Colon (tissue), 2 donors: ENCODE results near the gene CYP4B1.

Experiments used
- FAIRE-seq: peaks from 2 replicates; lab custom pipeline; 2012; peaks lifted over from hg19 to GRCh38; lab: Jason Lieb, UNC
- donor health status: control.
- donor health status: control.

CYP4B1 gene

DNA sequence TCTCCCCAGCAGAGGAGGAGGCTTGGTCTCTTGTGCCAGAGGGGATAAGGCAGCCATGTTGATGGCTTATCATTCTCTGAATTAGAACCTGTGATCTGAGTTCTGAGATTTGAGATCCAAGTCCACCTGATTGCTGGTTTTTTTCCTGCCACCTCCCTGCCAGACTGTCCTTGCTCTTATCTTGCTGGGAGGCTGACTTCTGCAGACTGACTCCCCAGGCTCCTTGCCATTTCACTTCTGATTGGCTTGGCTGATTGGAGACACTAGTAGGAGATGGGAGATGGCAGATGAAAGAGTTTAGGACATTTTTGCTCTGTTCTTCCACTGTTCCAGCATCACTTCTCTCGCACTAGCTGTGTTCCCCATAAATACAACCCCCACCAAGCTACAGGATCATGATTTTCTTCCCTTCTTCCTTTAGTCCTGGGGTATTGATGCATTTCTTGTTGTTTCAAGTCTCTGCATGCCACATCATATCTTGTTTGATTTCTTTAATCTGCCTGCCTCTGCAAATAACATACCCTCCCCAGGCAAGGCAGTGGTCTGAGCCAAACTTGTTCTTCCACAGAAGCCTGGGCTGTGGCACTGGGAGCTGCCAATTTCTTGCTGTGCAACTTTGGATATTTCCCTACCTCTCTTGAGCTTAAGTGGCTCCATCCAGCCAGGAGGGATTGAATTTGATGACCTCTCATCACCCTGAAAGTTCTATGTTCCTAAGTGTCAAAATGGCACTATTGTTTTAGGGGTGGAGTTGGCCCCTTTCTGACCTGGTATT is 963 bp upstream of the CYP4B1 start:
- FAIRE-seq, result no peak

- FAIRE-seq, result no peak
These were observed 1.9 kb downstream of the CYP4B1 start for GRCh38 chr1:46800742-46801141.

DNA sequence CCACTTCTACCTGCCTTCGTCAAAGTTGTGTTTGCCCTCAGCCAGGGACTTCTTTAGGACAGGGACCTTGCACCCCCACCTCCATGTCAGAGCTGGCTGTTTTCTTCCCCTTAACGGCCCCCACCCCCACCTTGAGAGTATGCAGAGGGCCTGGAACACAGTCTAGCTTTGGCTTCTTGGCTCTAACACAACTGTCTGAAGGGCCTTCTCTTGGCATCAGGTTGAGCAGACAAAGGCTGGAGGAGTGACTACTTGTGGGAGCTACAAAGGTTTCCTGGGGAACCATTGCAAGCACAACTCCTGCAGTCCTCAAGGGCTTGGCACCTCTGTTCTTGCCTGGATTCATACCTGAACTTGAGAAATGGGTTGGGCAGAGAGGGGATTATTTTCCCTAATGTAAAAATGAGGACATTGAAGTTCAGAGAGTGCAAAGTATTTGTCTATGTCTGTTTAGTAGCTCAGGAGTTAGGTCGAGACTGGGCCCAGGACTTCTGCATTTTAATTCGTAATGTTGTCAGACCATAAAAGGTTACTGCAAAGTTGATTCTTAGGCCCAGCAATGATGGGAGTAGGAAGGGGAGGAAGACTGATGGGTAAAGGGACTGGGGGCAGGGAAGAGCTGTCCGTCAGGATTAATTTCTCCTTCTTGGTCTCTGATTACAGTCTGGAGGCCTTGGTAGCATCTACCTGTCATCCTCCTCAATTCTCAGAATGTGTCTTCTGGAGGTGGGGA is 2.6 kb downstream of the CYP4B1 start:
- no peak for FAIRE-seq

- no peak for FAIRE-seq
These were observed 3.2 kb downstream of the CYP4B1 start for GRCh38 chr1:46802081-46802480.

DNA sequence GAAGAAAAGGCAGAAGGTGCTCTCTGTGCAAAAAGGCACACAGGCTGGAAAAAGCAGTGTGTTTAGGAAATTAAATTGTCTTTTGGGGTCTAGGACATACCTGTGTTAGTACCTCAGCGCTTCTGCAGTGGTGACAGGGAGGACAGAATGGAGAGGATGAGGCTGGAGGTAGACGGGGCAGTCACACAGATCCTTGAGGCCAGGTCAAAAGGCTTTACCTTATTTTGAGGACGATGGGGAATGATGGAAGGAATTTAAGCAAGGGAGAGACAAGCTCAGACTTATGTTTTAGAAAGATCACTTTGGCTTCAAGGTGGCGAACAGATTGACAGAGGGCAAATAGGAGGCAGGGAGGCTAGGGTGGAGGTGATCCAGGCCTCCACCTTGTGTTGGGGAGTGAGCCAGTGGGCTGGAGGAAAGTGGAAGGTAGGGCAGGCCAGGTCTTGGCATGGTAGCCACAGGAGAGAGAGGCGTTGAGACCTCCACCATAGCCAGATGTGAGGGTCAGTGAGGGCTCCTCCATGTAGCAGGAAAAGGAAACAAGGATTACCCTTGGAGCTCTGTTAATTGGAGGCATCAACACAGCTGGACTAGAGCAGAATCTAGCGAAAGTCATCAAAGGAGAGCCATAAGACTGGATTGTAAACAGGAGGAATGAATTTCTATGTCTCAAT is 4.2 kb downstream of the CYP4B1 start:
- FAIRE-seq, result no peak

DNA sequence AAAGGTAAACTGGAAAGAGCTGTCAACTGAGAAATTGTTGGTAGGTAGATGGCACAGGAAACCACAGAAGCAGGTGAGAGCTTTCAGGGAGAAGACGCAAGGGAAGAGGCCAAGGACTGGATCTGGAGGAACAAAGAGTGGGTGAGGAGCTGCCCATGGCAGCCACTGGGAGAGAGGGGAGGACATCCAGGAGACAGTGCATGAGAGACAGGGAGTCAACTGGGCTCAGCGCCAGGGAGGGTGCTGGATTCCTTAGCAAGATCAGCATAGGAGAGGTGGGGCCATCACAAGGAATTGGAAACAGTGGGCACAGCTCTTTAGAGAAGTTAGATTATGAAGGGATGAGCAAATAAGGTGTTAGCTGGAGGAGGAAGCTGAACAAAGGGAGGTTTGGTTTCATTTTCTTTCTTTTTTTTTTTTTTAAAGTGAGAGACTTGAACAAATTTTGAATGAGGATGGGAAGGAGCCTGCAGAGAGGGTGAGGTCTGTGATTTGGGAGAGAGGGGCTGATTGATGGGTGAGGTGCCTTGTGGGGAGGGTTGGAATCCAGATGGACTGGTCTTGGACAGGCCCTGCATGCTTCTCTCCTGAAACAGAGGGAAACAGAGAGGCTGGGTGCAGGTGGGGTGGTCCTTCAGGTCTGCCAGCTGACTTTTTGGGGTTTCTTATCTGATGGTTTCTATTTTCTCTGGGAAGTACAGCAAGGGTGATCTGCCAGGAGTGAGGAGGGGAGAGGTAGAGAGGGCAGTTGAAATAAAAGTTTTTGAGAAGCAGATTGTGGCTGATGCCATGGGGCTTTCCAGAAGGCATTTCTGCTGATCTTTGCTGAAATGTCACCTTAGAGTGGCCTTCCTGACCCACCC is 5.4 kb downstream of the CYP4B1 start:
- FAIRE-seq, result no peak

DNA sequence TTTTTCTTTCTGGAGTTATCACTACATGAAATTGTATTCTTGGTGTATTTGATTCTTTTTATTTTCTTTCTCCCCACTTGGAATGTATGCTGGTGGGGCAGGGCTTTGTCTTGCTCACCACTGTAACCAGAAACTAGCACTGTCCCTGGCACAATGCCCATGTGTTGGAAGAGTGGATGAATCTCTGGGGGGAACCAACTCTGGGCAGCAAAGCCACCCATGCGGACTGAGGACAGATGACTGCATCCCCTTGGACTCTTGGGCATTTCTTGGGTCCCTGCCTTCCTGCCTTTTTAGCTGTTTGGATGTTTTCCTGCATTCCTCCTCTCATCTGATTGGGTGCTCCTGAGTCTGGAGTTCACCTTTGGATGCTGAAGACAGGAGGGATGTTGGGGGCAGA is 6.1 kb downstream of the CYP4B1 start:
- FAIRE-seq, result no peak

DNA sequence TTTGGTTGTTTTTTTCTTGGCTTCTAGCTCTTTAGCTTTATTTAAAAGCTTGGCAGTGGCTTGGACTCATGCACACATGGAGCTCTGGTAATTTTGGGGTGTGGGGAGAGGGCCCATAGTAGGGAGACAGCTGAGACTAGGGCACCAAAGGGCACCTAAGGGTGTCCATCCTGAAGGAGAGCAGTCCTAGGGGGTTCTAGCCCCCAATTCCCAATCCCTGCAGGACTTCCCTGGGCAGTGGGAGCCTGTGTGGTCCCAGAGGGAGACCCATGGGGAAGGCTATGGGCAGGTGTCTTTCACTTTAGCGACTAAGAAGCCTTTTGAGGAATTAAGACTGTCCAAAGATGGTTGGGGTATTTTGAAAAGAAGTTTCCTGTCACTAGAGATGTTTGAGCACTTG is 6.9 kb downstream of the CYP4B1 start:
- FAIRE-seq, result no peak

GRCh38 chr1:46806196-46807020 is 7.6 kb downstream of the CYP4B1 start:
- FAIRE-seq, result no peak

GRCh38 chr1:46807046-46807972 is 8.5 kb downstream of the CYP4B1 start:
- FAIRE-seq, result no peak

- no peak for FAIRE-seq
These were observed 10.2 kb downstream of the CYP4B1 start for GRCh38 chr1:46809071-46809470.

DNA sequence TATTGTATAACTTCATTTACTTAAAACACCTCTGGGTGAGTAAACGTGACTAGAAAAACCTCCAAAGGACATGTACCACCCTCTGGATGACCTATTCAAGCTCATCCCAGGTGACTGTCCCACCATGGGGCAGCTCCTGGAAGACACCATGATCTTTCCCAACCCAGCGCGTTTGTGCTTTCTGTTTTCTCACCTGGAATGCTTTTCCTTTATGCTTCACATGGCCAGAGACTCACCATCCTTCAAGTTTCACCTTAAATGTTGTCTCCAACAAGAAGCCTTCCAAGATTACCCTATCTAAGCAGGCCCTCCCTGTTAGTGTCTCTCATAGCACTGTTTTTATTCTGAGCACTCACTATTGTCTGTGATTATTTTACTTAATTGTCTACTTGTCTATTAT is 11.1 kb downstream of the CYP4B1 start:
- FAIRE-seq, result no peak

DNA sequence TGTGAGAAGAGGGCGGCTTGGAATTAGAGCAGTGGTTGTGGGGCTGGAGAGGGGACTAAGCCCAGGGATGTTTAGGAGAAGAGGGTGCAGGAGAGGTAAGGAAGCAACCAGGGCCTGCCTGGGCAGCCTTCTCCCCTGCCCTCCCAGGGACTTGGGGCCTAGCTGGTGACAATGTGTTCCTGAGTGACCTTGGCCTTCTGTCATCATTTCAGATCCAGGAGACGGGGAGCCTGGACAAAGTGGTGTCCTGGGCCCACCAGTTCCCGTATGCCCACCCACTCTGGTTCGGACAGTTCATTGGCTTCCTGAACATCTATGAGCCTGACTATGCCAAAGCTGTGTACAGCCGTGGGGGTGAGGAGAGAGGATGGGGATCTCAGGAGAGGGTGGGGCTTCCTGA is 11.8 kb downstream of the CYP4B1 start:
- no peak for FAIRE-seq

GRCh38 chr1:46811053-46811452 is 12.2 kb downstream of the CYP4B1 start:
- no peak for FAIRE-seq

GRCh38 chr1:46812065-46812963 is 13.5 kb downstream of the CYP4B1 start:
- FAIRE-seq, result no peak

DNA sequence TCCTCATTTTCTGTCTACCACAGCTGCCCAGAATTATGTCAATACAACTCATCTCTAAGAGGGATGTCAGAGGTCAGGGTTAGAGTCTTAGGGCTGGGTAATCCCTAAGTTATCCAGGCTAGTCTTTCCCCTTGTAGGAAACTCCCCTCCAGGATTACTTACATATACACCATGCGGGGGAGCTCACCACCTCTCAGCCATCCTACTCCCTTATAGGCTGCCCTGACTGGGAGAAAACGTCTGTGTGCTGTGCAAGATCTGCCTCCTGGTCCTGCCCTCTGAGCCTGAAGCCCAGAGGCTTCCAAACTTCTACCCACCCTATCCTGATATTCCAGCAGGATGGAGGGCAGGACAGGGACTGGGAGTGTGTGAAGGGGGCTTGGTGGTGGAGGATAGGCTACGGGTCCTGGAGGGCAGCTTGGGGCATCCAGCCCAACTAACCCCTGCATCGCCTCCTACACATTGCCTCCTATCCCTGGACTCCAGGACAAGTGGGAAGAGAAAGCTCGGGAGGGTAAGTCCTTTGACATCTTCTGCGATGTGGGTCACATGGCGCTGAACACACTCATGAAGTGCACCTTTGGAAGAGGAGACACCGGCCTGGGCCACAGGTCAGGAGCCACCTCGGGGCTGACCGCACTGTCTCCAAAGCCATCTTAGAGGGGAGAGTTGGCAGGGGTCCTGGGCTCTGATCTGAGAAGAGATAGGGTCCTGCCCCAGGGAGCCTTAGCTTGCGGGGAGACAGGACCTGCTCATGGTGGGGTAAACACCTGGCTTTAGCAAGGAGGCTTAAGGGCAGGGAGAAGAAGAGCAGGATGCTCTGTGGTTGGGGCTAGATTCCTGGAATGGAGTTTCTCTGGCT is 14.4 kb downstream of the CYP4B1 start:
- no peak for FAIRE-seq

GRCh38 chr1:46813858-46814396 is 15.1 kb downstream of the CYP4B1 start:
- no peak for FAIRE-seq

DNA sequence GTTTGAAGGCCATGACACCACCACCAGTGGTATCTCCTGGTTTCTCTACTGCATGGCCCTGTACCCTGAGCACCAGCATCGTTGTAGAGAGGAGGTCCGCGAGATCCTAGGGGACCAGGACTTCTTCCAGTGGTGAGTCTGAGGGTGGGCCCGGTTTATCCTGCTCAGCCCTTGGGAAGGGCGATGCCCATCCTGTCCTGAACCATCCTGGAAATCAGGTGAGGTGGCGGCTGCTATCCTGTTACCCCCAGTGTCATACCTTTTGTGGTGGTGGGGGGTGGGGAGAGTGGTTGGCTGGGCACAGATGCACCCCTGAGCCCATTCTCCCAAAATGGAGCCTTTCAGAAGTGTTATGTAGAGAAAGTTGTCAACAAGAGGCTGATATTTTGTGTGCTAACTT is 16.3 kb downstream of the CYP4B1 start:
- FAIRE-seq, result no peak
